ENCODE results near the gene HOXC13.

- no peak for TF ChIP-seq TARDBP (IDR thresholded peaks at IDR 0.05)
- no peak for TF ChIP-seq ARNT (IDR thresholded peaks at IDR 0.05)
- TF ChIP-seq SUZ12 (IDR thresholded peaks at IDR 0.05) = no peak
- TF ChIP-seq FOXA1 (IDR thresholded peaks at IDR 0.05) = no peak
- TF ChIP-seq BHLHE40 (IDR thresholded peaks at IDR 0.05; ENCODE audit: borderline replicate concordance) = no peak
- no peak for TF ChIP-seq FOXM1 (IDR thresholded peaks at IDR 0.05; ENCODE audit: borderline replicate concordance)
- no peak for TF ChIP-seq HDGF (IDR thresholded peaks at IDR 0.05; ENCODE audit: borderline replicate concordance)
- no peak for TF ChIP-seq PKNOX1 (IDR thresholded peaks at IDR 0.05)
- TF ChIP-seq SP1 (IDR thresholded peaks at IDR 0.05) = no peak
- no peak for TF ChIP-seq ELF4 (IDR thresholded peaks at IDR 0.05)
- TF ChIP-seq FOXK2 (IDR thresholded peaks at IDR 0.05) = no peak
- TF ChIP-seq ZNF384 (IDR thresholded peaks at IDR 0.05) = no peak
- TF ChIP-seq NFRKB (IDR thresholded peaks at IDR 0.05) = no peak
- TF ChIP-seq LEF1 (IDR thresholded peaks at IDR 0.05; ENCODE audit: borderline replicate concordance) = no peak
Measured at GRCh38 chr12:53989227-53990113, 50.8 kb downstream of the HOXC13 start.

Data from HEK293T (cell line).